Measurements from ENCODE around the gene RUFY1. TPM values are rescaled to one million over a fixed set of nuclear protein-coding genes. Genes with fewer than 3 reads are reported as not detected.

Gene RUFY1
- total and polyA plus RNA-seq, 2 of the 13 experiments (the other 11 are each of a cell fraction or from before 2014, with no cell fraction given): 19.9 to 31.9 TPM

DNA sequence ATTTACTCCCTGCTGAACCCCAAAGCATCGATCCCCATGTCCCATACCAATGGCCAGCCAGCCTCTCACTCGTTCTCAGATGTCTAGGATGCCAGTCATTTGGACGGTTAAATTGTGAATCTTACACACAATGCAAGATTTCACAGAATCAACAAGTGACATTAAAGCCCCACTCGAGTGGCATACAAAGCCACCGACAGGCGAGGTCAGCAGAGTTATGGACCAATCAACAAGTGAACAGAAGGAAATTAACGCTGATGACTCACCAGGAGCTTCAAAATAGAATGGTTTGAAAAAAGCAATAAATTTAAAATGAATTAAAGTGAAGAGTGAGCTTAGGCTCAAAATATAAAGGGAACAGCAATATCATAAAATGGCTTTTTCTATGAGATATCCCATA is 8.2 kb upstream of the RUFY1 start:
- POLR2A ChIA-PET: interaction anchor here (0.7 to 1.6 kb wide), 2 partner anchors 8 to 37 kb away, joined by 3 to 6 read pairs; partner anchors contain the start of gene RUFY1
- no peak overlapping the region for H3K27ac ChIP-seq (ENCODE audit: extremely low read length, insufficient read depth, low read length)
- no peaks in the 10 kb centered on the region for H3K9me3 ChIP-seq (ENCODE audit: low read length)
- in situ Hi-C loops (cut with HindIII; ENCODE audit: extremely low pct_ligation_motif_present, low pct_unique_long_range_greater_than_20kb) (no loop called here), intact Hi-C loops (cut with micrococcal nuclease; ENCODE audit: unreplicated experiment) (no loop called here)
- no peak for FAIRE-seq
- no peak overlapping the region for H3K4me3 ChIP-seq (replicated peaks in 1 of 3; ENCODE audit: insufficient read depth in 1 of 3, low read depth in 2 of 3, low read length in 3 of 3)
- no peaks in the 10 kb centered on the region for H3K79me2 ChIP-seq (ENCODE audit: insufficient read depth, low read length)
- H3K9ac ChIP-seq (ENCODE audit: insufficient read depth, low read depth, low read length): no peak overlapping the region
- BruUV-seq (replicated peaks): no TSS peak
- CTCF ChIA-PET (ENCODE audit: low intra/inter-chr PET ratio, low total read pairs): no interaction called here
- H2AFZ ChIP-seq (ENCODE audit: low read length): no peak overlapping the region
- H4K20me1 ChIP-seq (ENCODE audit: insufficient read depth, low read length): no peaks in the 10 kb centered on the region
- WGBS (ENCODE audit: low lambda C conversion rate): 59% methylated on average over 7 of the region's 7 CpGs
- H3K27me3 ChIP-seq (ENCODE audit: control insufficient read depth in 1 of 2, insufficient read depth in 2 of 2, low read length in 2 of 2): no peaks in the 10 kb centered on the region
- no peak overlapping the region for H3K4me2 ChIP-seq (ENCODE audit: low read depth, low read length)
- H3K36me3 ChIP-seq (replicated peaks in 1 of 2; ENCODE audit: control insufficient read depth in 1 of 2, insufficient read depth in 2 of 2, low read length in 2 of 2): no peaks in the 10 kb centered on the region
- TF ChIP-seq ZXDC (CRISPR knock-in tag; IDR thresholded peaks at IDR 0.05): no peak
- no peak for TF ChIP-seq TOE1 (CRISPR knock-in tag; IDR thresholded peaks at IDR 0.05)
- no peak for TF ChIP-seq KDM2A (CRISPR knock-in tag; IDR thresholded peaks at IDR 0.05; ENCODE audit: borderline replicate concordance, low read depth)
- TF ChIP-seq MXI1 (IDR thresholded peaks at IDR 0.05; ENCODE audit: borderline replicate concordance, low read depth, low read length): no peak
- no peak for TF ChIP-seq TP53 (CRISPR knock-in tag; conservative IDR thresholded peaks at IDR 0.05)
- TF ChIP-seq, protein P1, sequence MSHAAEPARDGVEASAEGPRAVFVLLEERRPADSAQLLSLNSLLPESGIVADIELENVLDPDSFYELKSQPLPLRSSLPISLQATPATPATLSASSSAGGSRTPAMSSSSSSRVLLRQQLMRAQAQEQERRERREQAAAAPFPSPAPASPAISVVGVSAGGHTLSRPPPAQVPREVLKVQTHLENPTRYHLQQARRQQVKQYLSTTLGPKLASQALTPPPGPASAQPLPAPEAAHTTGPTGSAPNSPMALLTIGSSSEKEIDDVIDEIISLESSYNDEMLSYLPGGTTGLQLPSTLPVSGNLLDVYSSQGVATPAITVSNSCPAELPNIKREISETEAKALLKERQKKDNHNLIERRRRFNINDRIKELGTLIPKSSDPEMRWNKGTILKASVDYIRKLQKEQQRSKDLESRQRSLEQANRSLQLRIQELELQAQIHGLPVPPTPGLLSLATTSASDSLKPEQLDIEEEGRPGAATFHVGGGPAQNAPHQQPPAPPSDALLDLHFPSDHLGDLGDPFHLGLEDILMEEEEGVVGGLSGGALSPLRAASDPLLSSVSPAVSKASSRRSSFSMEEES (CRISPR knock-in tag; IDR thresholded peaks at IDR 0.05): no peak
- TF ChIP-seq MTA1 (CRISPR knock-in tag; IDR thresholded peaks at IDR 0.05; ENCODE audit: borderline replicate concordance): no peak
- TF ChIP-seq, protein P2, sequence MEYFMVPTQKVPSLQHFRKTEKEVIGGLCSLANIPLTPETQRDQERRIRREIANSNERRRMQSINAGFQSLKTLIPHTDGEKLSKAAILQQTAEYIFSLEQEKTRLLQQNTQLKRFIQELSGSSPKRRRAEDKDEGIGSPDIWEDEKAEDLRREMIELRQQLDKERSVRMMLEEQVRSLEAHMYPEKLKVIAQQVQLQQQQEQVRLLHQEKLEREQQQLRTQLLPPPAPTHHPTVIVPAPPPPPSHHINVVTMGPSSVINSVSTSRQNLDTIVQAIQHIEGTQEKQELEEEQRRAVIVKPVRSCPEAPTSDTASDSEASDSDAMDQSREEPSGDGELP (IDR thresholded peaks at IDR 0.05; ENCODE audit: borderline replicate concordance, low read depth): no peak
- TF ChIP-seq GTF3A (CRISPR knock-in tag; conservative IDR thresholded peaks at IDR 0.05): no peak
- no peak for TF ChIP-seq RBM22 (optimal IDR thresholded peaks at IDR 0.05; ENCODE audit: low read length)
- no peak for TF ChIP-seq PTBP1 (IDR thresholded peaks at IDR 0.05; ENCODE audit: low read depth, low read length, poor library complexity, severe bottlenecking)
- TF ChIP-seq TBX2 (CRISPR knock-in tag; IDR thresholded peaks at IDR 0.05; ENCODE audit: borderline replicate concordance): no peak
- TF ChIP-seq ZNF430 (CRISPR knock-in tag; IDR thresholded peaks at IDR 0.05): no peak
- no peak for TF ChIP-seq IRF9 (CRISPR knock-in tag; IDR thresholded peaks at IDR 0.05; ENCODE audit: borderline replicate concordance)
- TF ChIP-seq ZNF589 (CRISPR knock-in tag; conservative IDR thresholded peaks at IDR 0.05): no peak
- no peak for TF ChIP-seq NCOA1 (CRISPR knock-in tag; IDR thresholded peaks at IDR 0.05)
- TF ChIP-seq CBX2 (IDR thresholded peaks at IDR 0.05; ENCODE audit: low read depth, low read length): no peak
- TF ChIP-seq CBX2 (CRISPR knock-in tag; IDR thresholded peaks at IDR 0.05; ENCODE audit: low read depth): no peak
- TF ChIP-seq, protein P3, sequence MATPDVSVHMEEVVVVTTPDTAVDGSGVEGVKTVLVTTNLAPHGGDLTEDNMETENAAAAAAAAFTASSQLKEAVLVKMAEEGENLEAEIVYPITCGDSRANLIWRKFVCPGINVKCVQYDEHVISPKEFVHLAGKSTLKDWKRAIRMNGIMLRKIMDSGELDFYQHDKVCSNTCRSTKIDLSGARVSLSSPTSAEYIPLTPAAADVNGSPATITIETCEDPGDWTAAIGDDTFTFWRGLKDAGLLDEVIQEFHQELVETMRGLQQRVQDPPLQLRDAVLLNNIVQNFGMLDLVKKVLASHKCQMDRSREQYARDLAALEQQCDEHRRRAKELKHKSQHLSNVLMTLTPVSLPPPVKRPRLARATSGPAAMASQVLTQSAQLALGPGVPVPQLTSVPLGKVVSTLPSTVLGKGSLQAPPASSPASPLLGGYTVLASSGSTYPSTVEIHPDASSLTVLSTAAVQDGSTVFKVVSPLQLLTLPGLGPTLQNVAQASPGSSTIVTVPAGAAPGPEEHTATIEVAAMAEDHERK (CRISPR knock-in tag; IDR thresholded peaks at IDR 0.05; ENCODE audit: low read depth): no peak
- no peaks in the 10 kb centered on the region for H3K4me1 ChIP-seq (ENCODE audit: insufficient read depth, low read length)
- no peak for DNase-seq (ENCODE audit: low spot score)
- no peak for ATAC-seq
